Activated CD4-positive, alpha-beta T cell treated with anti-CD3 and anti-CD28 coated beads for 36 hours (primary cell): ENCODE results near the gene SCARF1. TPM values are rescaled to one million over a fixed set of nuclear protein-coding genes. Genes with fewer than 3 reads are reported as not detected.

Source experiments
- ATAC-seq: fragments of 200-7000 bp; cut with Tn5 transposase; one replicate; pipeline ENCODE4 v1.10.0; 2021; ENCODE audit warnings: mild to moderate bottlenecking, moderate library complexity
- CTCF ChIA-PET: fragments of 350-600 bp; sonication (Branson Sonifier 250); formaldehyde crosslinking; loops from one replicate; lab custom pipeline; 2021; ENCODE audit warnings: antibody characterized with exemption; lab: Charles Lee
- POLR2A ChIA-PET: fragments of 350-600 bp; sonication (Branson Sonifier 250); formaldehyde crosslinking; loops from one replicate; lab custom pipeline; 2021; ENCODE audit warnings: antibody characterized with exemption, inconsistent platforms; lab: Charles Lee
- DNase-seq: peaks from one replicate; pipeline ENCODE4 v3.0.0-alpha.2; 2020
- H3K27ac Mint-ChIP-seq: one replicate; pipeline ENCODE4 v1.8.0; 2021; ENCODE audit warnings: mixed read lengths
- H3K27me3 Mint-ChIP-seq: one replicate; pipeline ENCODE4 v1.8.0; 2021; ENCODE audit warnings: mixed read lengths
- H3K36me3 Mint-ChIP-seq: one replicate; pipeline ENCODE4 v1.8.0; 2021; ENCODE audit warnings: low read depth, mixed read lengths
- H3K4me1 Mint-ChIP-seq: one replicate; pipeline ENCODE4 v1.8.0; 2021; ENCODE audit warnings: mixed read lengths
- H3K4me3 Mint-ChIP-seq: one replicate; pipeline ENCODE4 v1.8.0; 2021; ENCODE audit warnings: mild to moderate bottlenecking, moderate library complexity, mixed read lengths
- H3K9me3 Mint-ChIP-seq: one replicate; pipeline ENCODE4 v1.8.0; 2021; ENCODE audit warnings: low read depth, mixed read lengths
- intact Hi-C, 2 experiments: fragments of 100-400 bp; cut with DNase I in 1 of 2; cut with micrococcal nuclease in 1 of 2; formaldehyde crosslinking; loops; one replicate each; pipeline versions ENCODE4 v1.14.2 to v1.15.1; 2022 to 2024; cut with DNase I, micrococcal nuclease
- total RNA-seq, 2 experiments: library from RNA; stranded (reverse); gene quantifications; one replicate each; pipeline ENCODE4 v1.2.3, GENCODE V29; 2021

Gene SCARF1
- total RNA-seq, 2 experiments from 2014 or later, result 0.98 to 1.2 TPM

DNA sequence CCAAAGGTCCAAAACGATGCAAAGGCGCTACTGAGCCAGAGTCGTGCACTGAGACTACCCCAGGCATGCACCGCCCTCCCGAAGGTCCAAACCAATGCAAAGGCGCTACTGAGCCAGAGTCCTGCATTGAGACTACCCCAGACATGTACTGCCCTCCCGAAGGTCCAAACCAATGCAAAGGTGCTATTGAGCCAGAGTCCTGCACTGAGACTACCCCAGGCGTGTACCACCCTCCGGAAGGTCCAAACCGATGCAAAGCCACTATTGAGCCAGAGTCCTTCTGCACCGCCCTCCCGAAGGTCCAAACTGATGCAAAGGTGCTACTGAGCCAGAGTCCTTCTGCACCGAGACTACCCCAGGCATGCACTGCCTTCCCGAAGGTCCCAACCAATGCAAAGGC lies 44.0 kb downstream of the SCARF1 start:
- H3K27me3 Mint-ChIP-seq, result no peaks in the 10 kb centered on the region
- H3K4me3 Mint-ChIP-seq, result no peak overlapping the region
- H3K27ac Mint-ChIP-seq, result no peak overlapping the region
- H3K9me3 Mint-ChIP-seq, result peaks cover 5% of the 10 kb centered on the region
- ChIA-PET CTCF (no interaction called here), POLR2A (no interaction called here)
- DNase-seq (no peak), ATAC-seq (no peak)
- peaks cover 5% of the 10 kb centered on the region for H3K4me1 Mint-ChIP-seq
- peaks cover 1% of the 10 kb centered on the region for H3K36me3 Mint-ChIP-seq
- intact Hi-C loops, result no loop called here

DNA sequence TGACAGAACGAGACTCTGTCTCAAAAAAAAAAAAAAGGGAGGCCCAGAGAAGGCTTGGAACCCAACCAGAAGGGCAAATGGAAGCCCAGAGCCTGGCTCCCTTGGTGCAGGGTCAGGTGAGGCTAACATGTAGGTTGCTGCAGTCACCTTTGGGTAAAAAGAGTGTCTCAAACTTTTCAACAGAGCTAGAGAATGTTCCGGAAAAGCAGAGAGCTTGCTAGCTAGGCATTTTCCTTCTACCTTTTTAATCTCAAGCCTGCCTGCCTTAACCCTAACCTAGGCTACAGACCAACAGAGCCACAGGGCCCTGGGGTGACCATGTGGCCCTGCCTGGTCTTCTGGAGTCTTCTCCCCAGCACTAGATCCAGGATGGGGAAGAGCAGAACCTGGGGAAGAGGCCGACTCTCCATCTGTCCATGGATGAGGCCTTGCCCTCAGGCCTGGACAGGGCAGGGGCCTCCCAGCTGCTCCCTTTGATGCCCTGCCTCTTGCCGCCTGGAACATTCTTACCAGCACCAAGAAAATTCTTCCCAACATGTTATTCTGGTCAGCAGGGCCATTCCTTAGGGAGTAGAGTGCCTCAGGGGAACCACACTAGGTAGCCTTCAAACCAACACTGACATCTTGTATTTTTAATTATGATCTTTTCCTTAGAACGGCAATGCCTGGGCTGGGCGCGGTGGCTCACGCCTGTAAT lies 47.0 kb downstream of the SCARF1 start:
- Mint-ChIP-seq H3K27me3 (no peaks in the 10 kb centered on the region), H3K27ac (no peak overlapping the region), H3K36me3 (peaks cover 1% of the 10 kb centered on the region), H3K9me3 (peaks cover 5% of the 10 kb centered on the region), H3K4me1 (no peaks in the 10 kb centered on the region), H3K4me3 (no peak overlapping the region)
- POLR2A ChIA-PET, result no interaction called here
- DNase-seq (no peak), ATAC-seq (no peak)
- intact Hi-C loops, result no loop called here
- CTCF ChIA-PET, result interaction anchor here (0.5 kb wide), 1 partner anchor 233 kb away, joined by 3 read pairs; no protein-coding TSS in a partner anchor

DNA sequence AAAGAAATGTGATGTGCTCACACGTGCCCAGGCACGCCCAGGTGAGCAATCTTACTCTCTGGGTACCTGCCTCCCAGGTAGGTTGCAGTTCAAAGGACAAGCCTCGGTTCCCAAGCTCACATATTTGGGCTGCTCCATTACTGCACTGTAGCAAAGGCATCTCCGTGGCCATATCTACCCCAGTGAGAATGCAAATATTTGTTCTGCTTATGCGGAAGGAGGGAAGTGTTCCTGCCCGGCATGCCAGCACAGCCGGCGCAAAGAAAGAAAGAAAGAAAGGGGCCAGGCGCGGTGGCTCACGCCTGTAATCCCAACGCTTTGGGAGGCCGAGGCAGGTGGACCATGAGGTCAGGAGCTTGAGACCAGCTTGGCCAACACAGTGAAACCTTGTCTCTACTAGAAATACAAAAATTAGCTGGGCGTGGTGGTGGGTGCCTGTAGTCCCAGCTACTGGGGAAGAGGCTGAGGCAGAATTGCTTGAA lies 47.6 kb downstream of the SCARF1 start:
- DNase-seq (no peak), ATAC-seq (no peak)
- Mint-ChIP-seq H3K27ac (no peak overlapping the region), H3K4me1 (peaks cover 4% of the 10 kb centered on the region), H3K27me3 (no peaks in the 10 kb centered on the region), H3K9me3 (peaks cover 5% of the 10 kb centered on the region), H3K4me3 (no peak overlapping the region), H3K36me3 (peaks cover 1% of the 10 kb centered on the region)
- ChIA-PET POLR2A (no interaction called here), CTCF (no interaction called here)
- intact Hi-C loops, result no loop called here

DNA sequence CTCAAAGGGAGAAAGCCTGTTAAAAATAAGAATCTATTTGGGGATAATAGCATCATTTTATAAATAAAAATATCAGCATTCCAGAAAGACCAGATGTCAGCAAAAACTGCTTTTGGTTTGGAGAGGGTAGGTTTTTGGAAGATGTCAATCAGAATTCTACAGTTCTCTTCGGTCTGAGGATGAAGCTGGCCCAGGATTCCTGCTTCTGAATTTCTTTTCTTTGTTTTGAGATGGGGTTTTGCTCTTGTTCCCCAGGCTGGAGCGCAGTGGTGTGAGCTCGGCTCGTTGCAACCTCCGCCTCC lies 52.0 kb downstream of the SCARF1 start:
- H3K27ac Mint-ChIP-seq, result no peak overlapping the region
- DNase-seq (no peak), ATAC-seq (no peak)
- H3K27me3 Mint-ChIP-seq, result no peaks in the 10 kb centered on the region
- POLR2A ChIA-PET, result no interaction called here
- peaks cover 11% of the 10 kb centered on the region for H3K4me1 Mint-ChIP-seq
- CTCF ChIA-PET, result interaction anchor here (0.7 kb wide), 1 partner anchor 26 kb away, joined by 4 read pairs; no protein-coding TSS in a partner anchor
- H3K4me3 Mint-ChIP-seq, result no peak overlapping the region
- no peaks in the 10 kb centered on the region for H3K9me3 Mint-ChIP-seq
- intact Hi-C loops, result no loop called here
- H3K36me3 Mint-ChIP-seq, result no peaks in the 10 kb centered on the region

DNA sequence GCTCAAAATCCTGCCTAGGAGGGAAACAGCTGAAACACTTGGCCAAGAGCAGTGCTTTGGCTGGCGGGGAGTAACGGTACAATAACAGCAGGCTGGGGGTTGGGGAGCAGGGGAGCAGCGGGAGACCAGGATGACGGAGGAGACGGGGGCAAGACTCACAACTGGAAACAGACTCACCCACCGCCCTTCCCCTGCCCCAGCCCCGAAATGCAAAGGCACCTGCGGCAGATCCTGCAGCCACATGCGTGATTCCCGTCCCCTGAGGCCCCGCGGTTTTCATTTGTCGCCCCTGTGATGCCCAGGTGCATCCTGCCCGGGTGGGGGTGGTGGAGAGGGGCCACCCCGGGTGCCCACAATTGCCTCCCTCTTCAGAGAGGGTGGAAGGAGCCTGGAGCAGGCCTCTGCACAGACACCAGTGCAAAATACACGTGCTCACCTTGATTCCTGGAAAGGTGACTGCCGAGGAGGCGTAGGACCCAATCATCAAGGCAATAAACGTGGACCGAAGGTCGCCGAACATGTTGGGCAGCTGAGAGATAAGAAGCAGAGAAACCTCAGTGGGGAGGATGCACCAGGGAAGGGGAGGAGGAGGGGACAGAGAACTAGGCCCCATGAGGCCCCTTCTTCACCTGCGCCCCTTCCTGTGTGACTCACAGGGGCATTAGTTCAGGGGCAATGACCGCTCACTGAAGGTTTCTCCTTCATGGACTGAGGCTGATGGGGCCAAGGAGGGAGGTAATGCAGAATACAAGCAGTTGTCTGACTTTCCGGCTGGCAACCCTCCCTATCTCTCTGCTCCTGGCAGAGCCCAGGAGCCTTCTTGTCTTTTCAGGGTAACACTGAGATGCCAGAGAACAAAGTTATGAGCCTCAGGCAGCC lies 52.5 kb downstream of the SCARF1 start:
- DNase-seq (no peak), ATAC-seq (no peak)
- H3K27me3 Mint-ChIP-seq, result no peaks in the 10 kb centered on the region
- CTCF ChIA-PET, result interaction anchor here (0.7 kb wide), 1 partner anchor 27 kb away, joined by 4 read pairs; no protein-coding TSS in a partner anchor
- peaks cover 11% of the 10 kb centered on the region for H3K4me1 Mint-ChIP-seq
- H3K4me3 Mint-ChIP-seq, result no peak overlapping the region
- H3K9me3 Mint-ChIP-seq, result no peaks in the 10 kb centered on the region
- no peaks in the 10 kb centered on the region for H3K36me3 Mint-ChIP-seq
- H3K27ac Mint-ChIP-seq, result no peak overlapping the region
- POLR2A ChIA-PET, result no interaction called here
- intact Hi-C loops, result no loop called here

DNA sequence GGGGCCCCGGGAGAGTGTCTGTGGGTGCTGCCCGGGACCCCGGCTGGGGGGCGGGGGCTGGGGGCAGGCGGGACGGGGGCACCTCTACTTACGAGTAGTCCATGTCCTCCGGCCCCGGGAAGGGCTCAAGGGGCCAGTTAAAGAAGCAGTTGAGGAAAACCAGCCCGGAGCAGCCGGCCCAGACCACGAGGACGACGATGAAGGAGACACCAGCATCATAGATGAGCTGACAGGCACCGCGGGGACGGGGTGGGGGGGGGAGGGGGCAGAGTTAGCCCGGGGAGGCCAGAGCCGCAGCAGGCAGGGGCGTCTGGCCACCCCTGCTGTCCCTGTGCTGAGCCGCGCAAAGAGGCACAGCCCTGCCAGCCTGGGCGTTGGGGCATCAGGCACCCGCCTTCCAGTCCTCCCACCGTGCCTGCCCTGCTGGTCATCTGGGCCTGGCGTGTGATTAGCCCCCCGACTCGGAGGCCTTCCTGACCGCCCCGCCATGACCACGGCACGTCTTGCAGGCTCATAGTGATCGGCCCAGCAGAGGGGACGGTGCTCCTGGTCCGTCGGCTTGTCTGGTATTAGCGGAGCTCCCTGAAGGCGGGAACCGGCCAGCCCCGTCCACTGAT lies 54.0 kb downstream of the SCARF1 start:
- no peak for DNase-seq
- Mint-ChIP-seq H3K4me3 (no peak overlapping the region), H3K4me1 (peaks cover 11% of the 10 kb centered on the region), H3K9me3 (no peaks in the 10 kb centered on the region), H3K27me3 (no peaks in the 10 kb centered on the region), H3K36me3 (no peaks in the 10 kb centered on the region), H3K27ac (no peak overlapping the region)
- POLR2A ChIA-PET, result no interaction called here
- ATAC-seq, result no peak
- CTCF ChIA-PET, result no interaction called here
- intact Hi-C loops, result no loop called here

DNA sequence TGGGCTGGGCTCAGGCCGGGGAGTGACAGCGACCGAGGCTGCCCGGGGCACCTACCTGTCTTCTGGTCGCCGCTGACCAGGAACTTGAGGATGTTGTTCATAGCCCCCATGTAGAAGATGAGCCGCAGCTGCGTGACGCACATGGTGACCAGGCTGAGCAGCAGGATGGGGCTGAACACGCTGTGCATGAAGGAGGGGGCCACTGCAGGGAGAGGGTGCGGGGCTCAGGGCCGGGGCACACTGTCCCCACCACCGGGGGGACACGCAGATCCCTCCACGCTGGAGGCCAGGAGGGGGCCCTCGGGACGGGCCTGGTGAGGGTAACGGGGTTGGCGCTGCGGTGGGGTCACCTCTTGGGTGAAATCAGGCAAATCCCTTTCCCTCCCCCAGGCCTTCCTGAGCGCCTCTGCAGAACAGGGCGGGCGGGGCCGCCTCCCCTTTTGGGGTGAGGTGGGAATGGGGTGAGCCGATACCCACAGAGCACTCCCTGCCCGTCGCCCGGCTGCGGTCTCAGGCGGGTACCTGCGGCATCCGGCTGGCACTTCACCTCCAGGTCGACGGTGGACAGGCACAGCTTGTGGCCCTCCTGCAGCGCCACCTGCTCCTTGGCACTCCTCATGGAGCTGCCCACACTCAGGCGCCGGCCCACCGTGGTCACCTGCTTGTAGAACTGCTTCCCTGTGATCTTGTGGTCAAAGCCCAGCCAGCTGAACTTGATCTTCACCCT lies 54.6 kb downstream of the SCARF1 start:
- POLR2A ChIA-PET, result no interaction called here
- CTCF ChIA-PET, result interaction anchor here (1.2 kb wide), 1 partner anchor 39 kb away, joined by 3 read pairs; no protein-coding TSS in a partner anchor
- peaks cover 11% of the 10 kb centered on the region for H3K4me1 Mint-ChIP-seq
- DNase-seq (no peak), ATAC-seq (no peak)
- intact Hi-C loops, result no loop called here
- no peaks in the 10 kb centered on the region for H3K27me3 Mint-ChIP-seq
- no peak overlapping the region for H3K27ac Mint-ChIP-seq
- no peak overlapping the region for H3K4me3 Mint-ChIP-seq
- no peaks in the 10 kb centered on the region for H3K9me3 Mint-ChIP-seq
- H3K36me3 Mint-ChIP-seq, result no peaks in the 10 kb centered on the region

DNA sequence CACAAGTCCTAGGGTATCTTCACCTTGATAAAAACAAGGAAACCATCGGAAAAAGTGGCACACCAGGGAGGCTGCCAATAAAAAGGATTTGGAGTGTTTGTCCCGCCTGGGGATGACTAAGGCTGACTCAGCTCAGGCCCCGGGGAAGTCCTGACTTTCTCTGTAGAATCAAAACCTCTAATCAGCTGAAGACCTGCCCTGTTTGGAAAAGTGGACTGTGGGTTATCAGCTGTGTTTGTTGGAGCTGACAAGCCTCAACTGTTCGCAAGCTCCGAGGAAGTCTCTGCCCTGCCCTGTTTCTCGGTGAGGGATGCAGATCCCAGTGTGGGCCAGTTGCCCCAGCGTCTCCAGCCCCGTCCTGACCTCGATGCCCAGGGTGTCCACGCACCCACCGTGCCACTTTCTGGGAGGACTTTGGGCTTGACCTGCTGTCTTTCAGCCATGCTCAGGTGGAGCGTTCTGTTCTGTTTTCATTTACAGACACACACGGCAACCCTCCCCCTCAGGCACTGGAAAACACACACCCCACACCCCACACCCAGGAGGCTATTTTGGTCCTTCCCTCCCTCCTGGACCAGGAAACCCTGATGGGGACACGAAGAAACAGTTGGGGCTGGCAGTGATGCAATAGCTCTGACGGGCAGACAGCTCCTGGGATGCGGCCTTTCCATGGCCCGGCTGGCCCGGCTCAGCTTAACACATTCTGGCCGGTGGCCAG lies 55.3 kb downstream of the SCARF1 start:
- H3K9me3 Mint-ChIP-seq, result no peaks in the 10 kb centered on the region
- no peak overlapping the region for H3K27ac Mint-ChIP-seq
- no peaks in the 10 kb centered on the region for H3K36me3 Mint-ChIP-seq
- intact Hi-C loops, result no loop called here
- H3K4me1 Mint-ChIP-seq, result peaks cover 11% of the 10 kb centered on the region
- DNase-seq (peak; percentile 60), ATAC-seq (peak; percentile 77)
- H3K4me3 Mint-ChIP-seq, result no peak overlapping the region
- ChIA-PET CTCF (interaction anchor here (1.2 kb wide), 1 partner anchor 40 kb away, joined by 3 read pairs; no protein-coding TSS in a partner anchor), POLR2A (no interaction called here)
- no peaks in the 10 kb centered on the region for H3K27me3 Mint-ChIP-seq

DNA sequence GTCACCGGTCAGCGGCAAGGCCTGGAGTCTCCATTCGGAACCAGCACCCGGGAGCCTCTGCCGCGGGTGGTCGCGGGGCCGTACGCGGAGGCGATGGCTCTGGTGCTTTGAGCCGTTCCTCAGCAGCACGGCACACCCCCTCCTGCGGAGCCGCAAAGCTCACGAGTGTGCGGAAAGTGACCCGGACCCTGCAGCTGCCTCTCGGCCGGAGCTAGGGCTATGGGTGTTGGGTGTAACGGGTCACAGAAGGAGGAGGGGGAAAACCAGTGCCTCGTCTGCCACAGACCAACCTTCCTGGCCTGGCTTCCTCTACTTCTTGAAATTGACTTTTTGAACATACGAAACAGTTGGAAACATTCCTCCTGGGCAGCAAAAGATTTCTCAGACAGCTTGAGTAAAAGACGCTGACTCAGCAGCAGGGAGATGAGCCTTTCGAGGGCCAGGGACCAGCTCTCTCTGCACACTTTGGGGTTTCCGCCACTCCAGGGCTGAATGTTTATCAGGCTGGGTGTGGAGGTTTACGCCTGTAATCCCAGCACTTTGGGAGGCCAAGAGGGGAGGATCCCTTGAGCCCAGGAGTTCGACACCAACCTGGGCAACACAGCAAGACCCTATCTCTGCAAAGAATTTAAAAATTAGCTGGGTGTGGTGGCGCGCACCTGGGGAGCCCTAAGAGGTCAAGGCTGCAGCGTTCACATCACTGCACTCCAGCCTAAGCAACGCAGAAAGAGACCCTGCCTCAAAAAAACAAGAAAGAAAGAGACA lies 56.5 kb downstream of the SCARF1 start:
- Mint-ChIP-seq H3K27ac (no peak overlapping the region), H3K4me1 (peaks cover 11% of the 10 kb centered on the region), H3K27me3 (no peaks in the 10 kb centered on the region), H3K36me3 (no peaks in the 10 kb centered on the region), H3K9me3 (no peaks in the 10 kb centered on the region), H3K4me3 (no peak overlapping the region)
- ChIA-PET POLR2A (no interaction called here), CTCF (interaction anchor here (0.7 kb wide), 1 partner anchor 15 kb away, joined by 3 read pairs; no protein-coding TSS in a partner anchor)
- ATAC-seq (no peak), DNase-seq (no peak)
- intact Hi-C loops, result no loop called here

DNA sequence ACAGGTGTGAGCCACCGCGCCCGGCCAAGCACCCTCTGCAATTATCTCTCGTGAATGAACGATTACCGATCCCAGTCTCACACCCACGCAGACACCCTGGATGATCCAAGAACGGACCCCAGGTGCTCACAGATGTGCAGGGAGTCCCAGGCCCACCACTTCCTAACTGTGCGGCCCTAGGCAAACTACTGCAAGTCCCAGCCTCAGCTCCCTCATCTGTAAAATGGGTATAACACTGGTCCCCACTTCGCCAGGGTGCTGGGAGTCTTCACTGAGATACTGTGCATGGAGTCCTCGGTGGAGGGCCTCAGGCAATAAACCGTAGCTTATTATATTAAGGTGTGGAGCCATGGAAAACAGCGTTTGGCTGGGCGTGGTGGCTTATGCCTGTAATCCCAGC lies 61.4 kb downstream of the SCARF1 start:
- H3K27ac Mint-ChIP-seq, result no peak overlapping the region
- H3K4me3 Mint-ChIP-seq, result no peak overlapping the region
- no peaks in the 10 kb centered on the region for H3K4me1 Mint-ChIP-seq
- no peaks in the 10 kb centered on the region for H3K36me3 Mint-ChIP-seq
- no peaks in the 10 kb centered on the region for H3K27me3 Mint-ChIP-seq
- no peak for DNase-seq
- CTCF ChIA-PET, result interaction anchor here (0.6 kb wide), 1 partner anchor 236 kb away, joined by 4 read pairs; no protein-coding TSS in a partner anchor
- ATAC-seq, result no peak
- POLR2A ChIA-PET, result no interaction called here
- intact Hi-C loops, result no loop called here
- no peaks in the 10 kb centered on the region for H3K9me3 Mint-ChIP-seq
